GM18507 (cell line): ENCODE data around the gene IGFALS.

ENCODE experiments used
- DNase-seq: peaks from one replicate; pipeline ENCODE4 v3.0.0; 2011; ENCODE audit warnings: low read depth; ENCODE audit not compliant: insufficient read length; ENCODE audit errors: extremely low spot score
- FAIRE-seq: peaks from 2 replicates; lab custom pipeline; 2011; peaks lifted over from hg19 to GRCh38; lab: Jason Lieb, UNC

The IGFALS gene

GRCh38 chr16:1779234-1779701 is 14.2 kb downstream of the IGFALS start:
- DNase-seq (no peak), FAIRE-seq (no peak)

- FAIRE-seq (no peak), DNase-seq (no peak)
These were observed 15.0 kb downstream of the IGFALS start for GRCh38 chr16:1778200-1779179.

- FAIRE-seq (no peak), DNase-seq (no peak)
These were observed 15.9 kb downstream of the IGFALS start for GRCh38 chr16:1777375-1778199.

GRCh38 chr16:1776991-1777374 is 16.5 kb downstream of the IGFALS start:
- FAIRE-seq (no peak), DNase-seq (no peak)

GRCh38 chr16:1776672-1776955 is 16.9 kb downstream of the IGFALS start:
- no peak for FAIRE-seq

GRCh38 chr16:1775846-1776671 is 17.4 kb downstream of the IGFALS start:
- FAIRE-seq (no peak), DNase-seq (no peak)

More at GRCh38 chr16:1776672-1776955, 16.9 kb downstream of the IGFALS start:
- DNase-seq: no peak

GRCh38 chr16:1775006-1775845 is 18.3 kb downstream of the IGFALS start:
- FAIRE-seq (no peak), DNase-seq (no peak)

GRCh38 chr16:1774448-1774780 is 19.1 kb downstream of the IGFALS start:
- DNase-seq: no peak

GRCh38 chr16:1773703-1774447 is 19.6 kb downstream of the IGFALS start:
- DNase-seq (no peak), FAIRE-seq (no peak)

More at GRCh38 chr16:1774448-1774780, 19.1 kb downstream of the IGFALS start:
- no peak for FAIRE-seq

GRCh38 chr16:1772908-1773702 is 20.4 kb downstream of the IGFALS start, which contains the start of gene MRPS34:
TSS of gene MRPS34 (minus strand) at chr16:1773134. CDS start at chr16:1773119, 15 bp downstream.
- DNase-seq (peak; percentile 77), FAIRE-seq (peak; percentile 79)

- no peak for FAIRE-seq
- DNase-seq: no peak
These were observed 21.1 kb downstream of the IGFALS start, which contains the start of gene EME2 for GRCh38 chr16:1772362-1772907. TSS of gene EME2 (plus strand) at chr16:1772810. CDS start at chr16:1773228, 418 bp downstream.

- DNase-seq (no peak), FAIRE-seq (peak; percentile 21)
These were observed 21.6 kb downstream of the IGFALS start for GRCh38 chr16:1771864-1772361.

- peak; percentile 58 for DNase-seq
- peak; percentile 74 for FAIRE-seq
These were observed 22.2 kb downstream of the IGFALS start, which contains the start of gene NME3 for GRCh38 chr16:1771188-1771863. TSS of gene NME3 (minus strand) at chr16:1771543. CDS start at chr16:1771534, 9 bp downstream.

- DNase-seq: no peak
- peak; percentile 39 for FAIRE-seq
These were observed 22.9 kb downstream of the IGFALS start for GRCh38 chr16:1770328-1771187.
